Renal pelvis (tissue), 4 donors: ENCODE measurements around the gene DMAP1. TPM values are rescaled to one million over a fixed set of nuclear protein-coding genes. Genes with fewer than 3 reads are reported as not detected.

Experiments
- DNase-seq: peaks from one replicate; pipeline ENCODE4 v3.0.0-alpha.2; 2013
- polyA plus RNA-seq, 3 donors: library from polyadenylated mRNA; unstranded; fragments of 120-200 nt; gene quantifications; one replicate each; pipeline ENCODE4 v1.2.1, GENCODE V29; 2013; ENCODE audit not compliant: insufficient read length in 3 of 3

DMAP1 gene
- polyA plus RNA-seq, 3 donors, result 58.3 to 77.0 (median 76.8) TPM

DNA sequence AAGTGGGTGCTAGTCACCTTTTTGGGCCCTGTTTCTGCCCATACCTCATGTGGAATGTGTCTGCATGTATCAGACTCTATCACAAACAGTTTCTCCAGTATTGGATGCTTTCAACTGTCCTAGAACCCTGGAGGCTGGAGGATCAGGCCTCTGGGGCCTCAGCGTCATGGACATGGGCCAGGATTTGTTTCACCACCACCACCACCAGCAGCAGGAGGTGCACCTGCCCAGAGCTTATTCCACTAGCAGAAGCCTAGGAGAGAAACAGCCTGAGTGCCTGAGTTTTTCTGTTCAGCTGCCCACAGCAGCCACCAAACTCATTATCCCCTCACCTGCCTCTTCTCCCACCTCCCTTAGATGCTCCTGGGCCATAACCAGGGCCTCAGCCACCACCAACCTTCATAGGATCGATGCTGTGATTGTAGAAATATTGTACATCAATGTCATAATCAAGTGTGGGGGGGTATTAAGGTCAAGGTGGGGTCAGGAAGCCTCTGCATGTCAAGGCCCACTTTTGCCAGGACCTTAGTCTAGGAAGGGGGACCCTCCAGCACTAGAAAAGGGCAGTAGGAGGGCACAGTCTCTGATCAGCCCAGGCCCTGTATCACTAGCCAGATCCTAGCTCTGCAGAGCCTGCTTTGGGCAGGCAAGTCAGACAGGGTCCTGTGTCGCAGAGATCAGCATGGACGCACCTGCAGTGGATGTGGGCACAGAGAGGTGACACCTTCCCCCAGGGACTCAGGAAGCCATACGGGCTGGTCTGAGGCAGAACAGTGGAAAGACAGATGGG, 9.3 kb downstream of the DMAP1 start:
- DNase-seq, result no peak

DNA sequence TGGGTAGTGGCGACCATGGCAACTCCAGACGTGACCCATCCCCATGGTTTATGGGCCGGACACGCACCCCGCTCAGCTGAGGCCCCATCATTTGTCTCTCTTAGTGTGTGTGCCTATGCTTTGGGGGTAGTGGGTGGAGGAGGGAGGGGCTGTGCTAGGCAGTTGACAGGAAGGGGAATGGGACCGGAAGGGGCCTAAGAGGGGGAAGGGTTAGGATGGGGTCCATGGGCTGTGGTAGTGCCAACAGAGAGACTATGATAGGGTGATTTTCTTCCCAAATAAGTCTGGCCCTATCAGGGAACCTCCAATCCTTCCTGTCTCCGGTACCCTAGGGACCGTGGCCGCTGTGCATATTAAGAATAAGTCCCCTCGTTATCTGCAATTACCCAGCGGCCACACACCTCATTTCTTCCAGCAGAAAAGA, 9.9 kb downstream of the DMAP1 start:
- DNase-seq, result no peak

- DNase-seq, result no peak
These were observed 12.5 kb downstream of the DMAP1 start for GRCh38 chr1:44225761-44226160.

- no peak for DNase-seq
These were observed 13.9 kb downstream of the DMAP1 start for GRCh38 chr1:44227211-44227610.

GRCh38 chr1:44228218-44228617, 14.9 kb downstream of the DMAP1 start:
- DNase-seq, result no peak

GRCh38 chr1:44229435-44230167, 16.3 kb downstream of the DMAP1 start:
- DNase-seq, result no peak

- DNase-seq, result no peak
These were observed 17.5 kb downstream of the DMAP1 start for GRCh38 chr1:44230796-44231195.

DNA sequence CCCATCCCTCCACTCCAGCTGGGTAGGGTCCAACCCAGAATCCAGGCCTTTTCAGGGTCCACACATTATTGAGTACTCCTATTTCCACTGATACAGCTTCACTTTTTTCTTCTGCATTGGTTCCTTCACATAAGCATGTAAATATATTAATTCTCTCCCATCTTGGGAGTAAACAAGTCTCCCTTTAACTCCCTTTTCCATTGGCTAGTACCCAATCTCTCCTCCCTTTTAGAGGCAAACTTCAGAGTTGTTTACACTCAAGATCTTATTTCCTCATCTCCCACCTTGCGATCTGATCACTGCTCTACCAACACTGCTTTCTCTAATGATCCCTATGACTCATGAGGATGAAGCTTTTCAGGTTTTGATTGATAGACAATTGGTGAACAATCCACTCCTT, 20.3 kb downstream of the DMAP1 start:
- DNase-seq, result no peak

DNA sequence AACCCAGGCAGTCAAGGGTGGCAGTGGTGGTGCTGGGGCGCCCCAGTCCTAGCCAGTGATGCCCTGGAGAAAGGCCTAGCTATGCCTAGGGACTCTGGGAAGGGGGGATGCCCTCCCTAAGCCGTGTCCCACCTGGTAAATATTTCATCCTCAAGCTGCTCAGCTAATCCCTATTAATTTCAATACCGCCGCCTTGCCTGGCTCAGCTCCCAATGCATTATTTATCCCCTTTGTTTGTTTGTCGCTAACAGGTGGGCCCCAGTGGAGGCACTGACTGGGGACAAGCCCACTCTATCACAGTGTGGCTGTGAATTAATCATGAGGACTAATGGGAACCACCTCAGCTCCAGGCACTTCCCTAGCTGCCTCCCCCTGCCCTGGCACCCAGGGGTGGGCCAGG, 22.5 kb downstream of the DMAP1 start:
- DNase-seq, result no peak

DNA sequence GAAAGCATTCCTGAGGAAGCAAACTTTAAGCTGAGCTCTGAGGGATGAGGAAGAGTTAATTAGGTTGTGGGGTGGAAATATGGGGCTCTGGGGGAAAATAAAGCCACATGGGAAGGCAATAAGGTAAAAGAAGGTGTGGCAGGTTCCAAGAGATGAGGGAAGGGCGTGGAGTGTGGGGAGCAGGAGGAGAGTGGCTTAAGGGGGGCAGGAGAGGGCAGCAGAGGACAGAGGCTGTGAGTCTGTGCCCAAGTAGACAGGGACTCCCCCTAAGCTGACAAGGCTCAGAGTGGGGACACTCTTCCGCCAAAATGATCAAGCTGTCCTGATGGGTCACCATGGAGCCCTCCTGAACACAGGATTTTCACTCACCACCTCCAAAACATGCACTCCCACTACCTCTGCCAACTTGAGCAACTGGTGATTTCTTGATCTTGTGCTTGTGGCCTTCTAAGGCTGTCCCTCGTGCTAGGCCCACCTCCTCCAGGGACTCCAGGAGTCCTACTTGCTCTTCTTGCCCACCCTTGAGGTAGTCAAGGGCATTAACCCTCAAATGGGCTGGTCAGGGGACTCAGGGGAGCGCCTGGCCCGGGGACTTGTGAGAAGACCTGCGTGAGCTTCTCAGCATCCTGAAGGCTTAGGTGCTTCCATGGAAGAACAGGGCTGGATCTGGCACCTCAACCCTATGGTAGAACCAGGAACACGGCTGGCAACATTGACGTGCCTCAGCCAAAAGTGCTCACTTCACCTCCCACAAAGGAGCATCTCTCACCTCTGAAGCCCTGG, 23.4 kb downstream of the DMAP1 start:
- no peak for DNase-seq

DNA sequence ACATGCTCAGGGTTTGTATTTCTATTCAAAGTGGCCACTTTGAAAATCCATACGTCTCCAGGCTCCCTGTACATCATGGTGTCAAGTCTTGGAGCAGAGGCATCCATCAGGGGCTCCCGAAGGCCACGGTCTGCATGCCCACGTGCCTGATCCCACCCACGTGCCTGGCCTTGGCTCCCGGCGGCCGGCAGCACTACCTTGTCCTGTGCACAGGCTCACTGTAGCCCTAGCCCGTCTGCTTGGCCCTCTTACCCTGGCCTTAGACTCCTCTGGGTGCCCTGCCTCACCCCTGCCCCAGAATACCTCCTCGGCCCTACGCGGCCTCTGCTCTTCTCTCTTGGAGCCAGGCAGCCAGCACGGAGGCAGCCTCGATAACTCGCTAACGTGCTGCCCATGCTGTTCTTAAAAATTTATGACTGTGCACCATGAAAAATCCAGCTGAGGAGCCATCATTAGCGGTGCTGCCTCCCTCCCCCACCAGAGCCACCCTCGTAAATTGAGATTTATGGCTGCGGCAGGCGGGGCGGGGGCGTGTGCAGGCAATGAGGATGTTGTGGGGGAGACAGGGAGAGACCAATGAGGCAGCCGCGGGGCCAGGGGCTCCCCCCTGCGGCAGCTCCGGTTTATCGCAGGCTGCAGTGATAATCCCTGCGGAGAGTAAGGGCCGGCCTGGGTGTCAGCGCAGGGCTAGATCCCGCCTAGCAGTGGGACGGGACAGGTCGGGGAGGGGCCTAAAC, 24.6 kb downstream of the DMAP1 start:
- peak; percentile 92 for DNase-seq

DNA sequence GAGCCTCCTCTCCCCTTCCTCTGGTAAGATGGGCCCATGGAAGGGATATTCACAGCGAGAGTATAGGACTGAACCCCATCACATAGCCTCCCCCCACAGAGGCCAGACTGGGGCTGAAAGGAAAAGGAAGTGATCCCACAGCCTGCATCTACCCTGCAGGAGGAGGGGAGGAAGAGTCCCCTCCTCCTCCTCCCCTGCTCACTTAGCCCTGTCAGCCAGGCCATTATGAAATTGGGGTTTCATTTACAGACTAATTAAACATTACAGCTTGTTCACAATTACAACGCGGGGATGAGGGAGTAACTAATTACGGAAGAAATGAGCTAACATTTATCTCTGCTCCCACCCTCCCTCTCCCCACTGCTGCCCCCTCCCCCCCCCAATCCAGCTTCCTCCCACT, 25.4 kb downstream of the DMAP1 start:
- no peak for DNase-seq

DNA sequence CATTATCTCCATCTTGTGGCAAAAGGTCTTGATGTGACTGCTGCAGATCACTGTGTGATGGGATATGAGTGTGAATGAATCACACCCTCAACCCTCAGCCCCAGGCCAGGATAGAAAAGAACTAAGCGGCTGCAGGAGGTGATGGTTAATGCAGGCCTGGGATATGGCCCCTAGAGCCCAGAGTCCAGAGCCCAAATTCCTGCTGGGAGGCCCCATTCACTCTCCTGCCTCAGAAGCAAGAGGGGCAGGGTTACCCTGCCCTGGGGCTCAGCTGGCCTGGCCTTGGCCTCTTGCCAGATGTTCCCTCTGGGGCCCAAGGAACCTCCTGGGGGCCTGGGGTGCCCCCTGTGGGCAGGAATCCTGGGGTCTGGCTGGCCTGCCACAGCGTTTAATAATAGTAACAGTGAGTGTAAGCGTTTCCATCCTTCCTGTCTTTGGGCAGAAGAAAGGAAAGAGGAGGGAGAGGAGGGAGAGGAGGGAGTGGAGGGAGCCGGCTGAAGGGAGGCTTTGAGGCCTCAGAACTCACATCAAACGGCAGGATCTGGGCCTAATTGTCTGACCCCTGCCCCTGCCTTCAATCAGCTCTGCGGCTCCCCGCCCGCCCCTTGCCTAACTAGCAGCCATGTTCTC, 26.2 kb downstream of the DMAP1 start:
- DNase-seq, result peak; percentile 46

- DNase-seq, result no peak
These were observed 26.7 kb downstream of the DMAP1 start for GRCh38 chr1:44239961-44240371.

- DNase-seq, result no peak
These were observed 27.8 kb downstream of the DMAP1 start for GRCh38 chr1:44240802-44241671.

- DNase-seq, result no peak
These were observed 29.5 kb downstream of the DMAP1 start for GRCh38 chr1:44242746-44243145.

GRCh38 chr1:44243782-44244495, 30.7 kb downstream of the DMAP1 start:
- DNase-seq, result no peak

GRCh38 chr1:44244986-44245385, 31.7 kb downstream of the DMAP1 start:
- DNase-seq, result peak; percentile 54

DNA sequence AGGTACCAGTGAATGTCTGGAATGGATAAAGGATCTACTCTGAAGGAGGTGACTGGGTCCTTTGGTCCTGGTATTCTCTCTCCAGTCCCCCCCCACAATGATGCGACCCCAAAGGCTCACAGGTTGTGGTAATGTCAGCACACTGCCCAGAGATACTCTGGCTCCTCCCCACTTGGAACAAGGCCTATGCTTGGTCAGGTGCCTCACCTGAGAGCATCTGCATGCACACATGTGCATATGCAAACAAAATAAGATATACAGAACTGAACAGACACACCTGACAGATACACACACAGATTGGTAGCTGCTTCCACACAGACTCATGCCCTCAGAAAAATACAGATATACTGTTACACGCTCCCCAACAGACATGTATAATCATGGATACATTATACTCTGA, 33.5 kb downstream of the DMAP1 start:
- DNase-seq, result no peak

DNA sequence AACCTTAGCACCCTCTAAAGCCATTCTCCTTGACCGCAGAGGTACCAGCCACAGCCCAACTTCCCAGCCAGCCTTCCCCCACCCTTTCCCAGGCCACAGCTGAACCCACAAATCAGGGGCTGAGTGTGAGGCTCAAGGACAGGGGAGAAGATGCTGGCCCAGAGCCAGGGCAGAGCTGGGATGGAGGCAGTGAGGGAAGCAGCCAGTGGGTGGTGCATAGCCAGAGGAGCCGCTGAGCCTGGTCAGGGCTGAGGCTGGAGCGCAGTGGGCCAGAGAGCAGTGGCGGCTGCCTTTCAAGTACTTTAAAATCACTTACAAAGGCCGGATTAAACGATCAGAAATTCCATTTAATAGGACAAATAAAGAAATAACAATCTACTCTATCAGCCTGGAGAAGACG, 36.3 kb downstream of the DMAP1 start:
- no peak for DNase-seq
